ENCODE measurements around the gene GRIFIN.
"Not testable (repeated sequence)": the region's sequence is repeated elsewhere in the genome, so short reads cannot be mapped to it uniquely, and the experiment has no call there.

GRIFIN gene

GRCh38 chr7:2453849-2454248 is 22.3 kb downstream of the GRIFIN start:
- DNase-seq (ENCODE audit: low spot score) = not testable (repeated sequence)

- no peak for DNase-seq (ENCODE audit: low spot score)
Measured at GRCh38 chr7:2452643-2453270, 23.4 kb downstream of the GRIFIN start.

GRCh38 chr7:2452074-2452507 is 24.1 kb downstream of the GRIFIN start:
- no peak for DNase-seq (ENCODE audit: low spot score)

GRCh38 chr7:2451171-2452073 is 24.8 kb downstream of the GRIFIN start:
- DNase-seq (ENCODE audit: low spot score) = peak; percentile 75

- DNase-seq (ENCODE audit: low spot score) = no peak
Measured at GRCh38 chr7:2450198-2451107, 25.7 kb downstream of the GRIFIN start.

- no peak for DNase-seq (ENCODE audit: low spot score)
Measured at GRCh38 chr7:2446676-2447075, 29.5 kb downstream of the GRIFIN start.

- no peak for DNase-seq (ENCODE audit: low spot score)
Measured at GRCh38 chr7:2445898-2446555, 30.2 kb downstream of the GRIFIN start.

DNA sequence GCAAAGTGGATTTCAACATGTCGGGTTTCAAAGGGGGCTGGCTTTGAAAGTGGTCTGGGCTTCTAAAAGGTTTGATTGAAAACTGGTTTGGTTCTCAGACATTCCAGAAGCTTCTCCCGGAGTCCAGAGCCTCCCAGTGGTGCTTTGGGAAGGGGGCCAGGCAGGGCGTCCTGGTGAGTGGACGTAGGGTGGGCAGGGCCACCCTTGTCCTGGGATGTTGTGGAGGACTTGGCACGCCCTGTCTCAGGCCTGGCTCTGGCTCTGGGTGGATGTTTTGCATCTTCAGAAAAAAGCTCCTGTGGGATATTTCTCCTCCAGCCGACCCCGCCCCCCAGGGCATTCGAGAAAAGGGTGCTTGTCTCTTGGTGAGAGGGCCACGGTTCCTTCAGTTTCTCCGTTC is 31.2 kb downstream of the GRIFIN start:
- no peak for DNase-seq (ENCODE audit: low spot score)

DNA sequence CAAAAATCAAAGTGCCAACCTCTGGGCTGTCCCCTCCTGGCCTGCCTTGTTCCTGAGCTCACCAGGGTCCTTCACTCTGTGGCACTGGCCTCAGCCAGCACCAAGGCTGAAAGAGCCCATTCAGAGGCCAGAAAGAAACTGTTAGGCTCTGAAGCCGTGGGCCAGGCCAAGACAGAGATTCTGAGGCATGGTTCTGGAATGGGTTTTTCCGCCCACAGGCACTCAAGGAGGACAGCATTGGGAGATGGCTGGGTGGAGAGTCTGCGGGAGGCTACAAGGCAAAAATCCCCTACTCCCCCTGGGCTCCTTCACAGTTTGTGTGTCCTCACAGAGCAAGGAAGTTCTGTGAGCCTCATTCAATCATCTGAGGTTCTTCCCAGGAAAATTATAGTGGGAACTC is 31.7 kb downstream of the GRIFIN start:
- DNase-seq (ENCODE audit: low spot score) = no peak

DNA sequence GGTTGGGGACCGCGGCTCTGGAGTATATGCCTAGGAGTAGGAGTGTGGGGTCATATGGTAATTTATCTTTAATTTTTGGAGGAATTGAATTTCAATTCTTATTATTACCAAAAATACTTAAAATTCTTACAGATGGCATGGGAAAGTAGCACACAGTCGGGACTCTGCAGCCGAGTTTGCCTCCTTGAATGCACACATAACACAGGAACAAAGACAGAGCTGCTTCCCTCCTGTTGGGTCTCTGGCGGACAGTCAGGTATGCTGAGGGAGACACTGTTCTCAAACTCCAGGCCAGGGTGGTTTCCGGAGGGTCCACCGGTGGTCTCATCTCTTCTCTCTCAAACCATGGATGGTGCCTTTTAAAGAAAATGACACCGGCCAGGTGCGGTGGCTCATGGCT is 32.7 kb downstream of the GRIFIN start:
- DNase-seq (ENCODE audit: low spot score) = no peak

- no peak for DNase-seq (ENCODE audit: low spot score)
Measured at GRCh38 chr7:2441430-2442058, 34.7 kb downstream of the GRIFIN start.

- DNase-seq (ENCODE audit: low spot score) = no peak
Measured at GRCh38 chr7:2440608-2441245, 35.5 kb downstream of the GRIFIN start.

GRCh38 chr7:2438775-2439174 is 37.4 kb downstream of the GRIFIN start:
- no peak for DNase-seq (ENCODE audit: low spot score)

DNA sequence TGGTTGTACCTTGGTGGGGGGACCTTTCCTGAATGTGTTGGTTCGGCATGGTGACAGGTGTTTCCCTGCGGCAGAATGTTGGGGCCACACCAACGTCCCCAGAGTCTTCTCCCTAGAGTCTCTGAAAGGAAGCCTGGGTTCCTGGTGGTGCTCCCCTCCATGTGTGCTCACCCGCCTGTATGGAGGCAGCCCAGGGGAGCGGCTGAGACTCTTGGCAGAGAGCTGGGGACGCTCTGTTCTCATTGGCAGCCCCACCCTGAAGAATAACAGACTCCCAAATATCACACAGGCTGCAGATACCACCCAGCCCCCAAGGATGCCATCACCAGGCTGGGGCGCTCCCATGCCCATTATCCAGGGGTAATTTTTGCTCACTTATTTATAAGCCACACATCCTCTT is 38.0 kb downstream of the GRIFIN start:
- DNase-seq (ENCODE audit: low spot score) = no peak

- DNase-seq (ENCODE audit: low spot score) = no peak
Measured at GRCh38 chr7:2437537-2438148, 38.6 kb downstream of the GRIFIN start.

GRCh38 chr7:2437136-2437535 is 39.1 kb downstream of the GRIFIN start:
- no peak for DNase-seq (ENCODE audit: low spot score)

DNA sequence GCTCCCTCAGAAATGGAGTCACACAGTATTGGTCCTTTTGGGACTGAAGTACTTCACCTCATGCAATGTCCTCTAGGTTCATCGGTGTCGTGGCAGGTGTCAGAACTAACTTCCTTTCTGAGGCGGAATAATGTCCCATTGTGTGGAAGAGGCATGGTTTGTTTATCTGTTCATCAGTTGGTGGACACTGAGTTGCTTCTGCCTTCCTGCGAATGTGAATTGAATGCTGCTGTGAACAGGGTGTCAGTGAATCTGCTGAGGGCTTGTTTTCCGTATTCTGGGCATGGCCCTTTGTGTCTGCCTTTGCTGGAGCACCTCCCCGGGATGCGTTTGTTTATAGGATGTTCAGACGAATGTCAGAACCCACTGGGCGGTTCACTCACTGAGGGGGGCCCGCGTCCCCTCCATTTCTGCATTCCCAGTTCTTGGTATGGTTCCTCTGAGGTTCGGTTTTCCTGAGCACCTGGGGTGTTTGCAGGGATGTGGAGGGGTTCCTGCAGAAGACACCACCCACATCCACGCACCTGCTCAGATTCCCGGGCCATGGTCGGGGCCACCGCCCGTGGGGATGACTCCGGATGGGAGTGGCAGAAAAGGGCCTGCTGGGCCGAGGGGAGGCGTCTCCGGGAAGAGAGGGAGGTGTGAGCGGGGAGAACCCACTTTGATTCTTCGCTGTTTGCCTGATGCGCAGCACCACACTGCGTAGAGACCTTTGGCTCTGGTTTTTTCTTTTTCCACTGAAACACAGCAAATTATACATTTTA is 39.7 kb downstream of the GRIFIN start:
- DNase-seq (ENCODE audit: low spot score) = no peak

GRCh38 chr7:2435146-2435545 is 41.1 kb downstream of the GRIFIN start:
- DNase-seq (ENCODE audit: low spot score) = no peak

DNA sequence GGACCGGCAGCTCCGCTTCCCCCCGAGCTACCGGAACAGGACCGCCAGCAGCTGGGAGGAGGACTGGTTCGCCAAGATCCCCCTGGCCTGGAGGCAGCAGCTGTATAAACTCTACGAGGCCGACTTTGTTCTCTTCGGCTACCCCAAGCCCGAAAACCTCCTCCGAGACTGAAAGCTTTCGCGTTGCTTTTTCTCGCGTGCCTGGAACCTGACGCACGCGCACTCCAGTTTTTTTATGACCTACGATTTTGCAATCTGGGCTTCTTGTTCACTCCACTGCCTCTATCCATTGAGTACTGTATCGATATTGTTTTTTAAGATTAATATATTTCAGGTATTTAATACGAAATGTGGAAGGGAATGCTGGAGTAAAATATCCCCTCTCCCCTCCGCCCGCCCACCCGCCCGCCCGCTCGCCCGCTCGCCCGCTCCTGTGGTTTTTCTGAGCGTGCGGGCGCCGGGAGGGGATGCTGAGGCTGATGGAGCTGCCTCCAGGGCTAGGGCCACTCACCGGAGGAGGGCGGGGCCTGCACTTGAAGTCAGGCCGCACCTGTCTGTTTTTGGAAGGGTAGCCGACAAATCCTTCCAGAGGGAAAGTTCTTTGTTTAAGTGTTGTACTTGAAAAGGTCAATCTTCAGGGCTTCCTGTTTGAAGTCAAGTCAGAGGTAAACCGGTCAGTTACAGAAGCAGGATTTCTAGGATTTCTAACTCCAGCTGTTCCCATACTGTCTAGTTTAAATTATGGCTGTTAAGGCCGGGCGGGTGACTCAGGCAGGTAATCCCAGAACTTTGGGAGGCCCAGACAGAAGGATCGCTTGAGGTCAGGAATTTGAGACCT is 42.3 kb downstream of the GRIFIN start:
- DNase-seq (ENCODE audit: low spot score) = no peak

All from CD4-positive, alpha-beta T cell treated with Interleukin-2 at 100 ng/mL for 4 hours (primary cell).